Superior temporal gyrus (tissue), 1 donor: ENCODE measurements around the gene DNAJC5.
A peak's percentile ranks its signal among the peaks of the same experiment; 100 is the strongest.

ENCODE experiments used
- DNase-seq: peaks from one replicate; pipeline ENCODE4 v3.0.0-alpha.2; 2016; ENCODE audit errors: extremely low spot score

DNAJC5 gene

DNA sequence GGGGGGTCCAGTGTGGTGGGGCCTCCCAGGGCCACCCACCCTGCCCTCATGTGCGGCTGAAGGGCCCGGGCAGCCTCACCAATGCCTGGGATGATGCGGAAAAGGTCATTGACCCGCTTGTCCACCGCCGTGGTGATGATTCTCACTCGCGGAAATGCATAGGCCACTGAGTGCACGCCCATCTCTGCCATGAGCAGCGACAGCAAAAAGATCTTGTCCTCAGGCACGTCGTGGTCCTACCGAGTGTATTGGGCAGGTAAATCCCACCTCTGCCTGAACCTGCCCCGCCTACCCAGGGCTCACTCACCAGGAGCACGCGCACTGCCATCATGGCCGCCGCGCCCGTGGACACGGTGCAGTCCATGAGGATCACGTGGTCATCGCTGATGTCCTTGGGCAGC is 45.1 kb downstream of the DNAJC5 start:
- DNase-seq: no peak

DNA sequence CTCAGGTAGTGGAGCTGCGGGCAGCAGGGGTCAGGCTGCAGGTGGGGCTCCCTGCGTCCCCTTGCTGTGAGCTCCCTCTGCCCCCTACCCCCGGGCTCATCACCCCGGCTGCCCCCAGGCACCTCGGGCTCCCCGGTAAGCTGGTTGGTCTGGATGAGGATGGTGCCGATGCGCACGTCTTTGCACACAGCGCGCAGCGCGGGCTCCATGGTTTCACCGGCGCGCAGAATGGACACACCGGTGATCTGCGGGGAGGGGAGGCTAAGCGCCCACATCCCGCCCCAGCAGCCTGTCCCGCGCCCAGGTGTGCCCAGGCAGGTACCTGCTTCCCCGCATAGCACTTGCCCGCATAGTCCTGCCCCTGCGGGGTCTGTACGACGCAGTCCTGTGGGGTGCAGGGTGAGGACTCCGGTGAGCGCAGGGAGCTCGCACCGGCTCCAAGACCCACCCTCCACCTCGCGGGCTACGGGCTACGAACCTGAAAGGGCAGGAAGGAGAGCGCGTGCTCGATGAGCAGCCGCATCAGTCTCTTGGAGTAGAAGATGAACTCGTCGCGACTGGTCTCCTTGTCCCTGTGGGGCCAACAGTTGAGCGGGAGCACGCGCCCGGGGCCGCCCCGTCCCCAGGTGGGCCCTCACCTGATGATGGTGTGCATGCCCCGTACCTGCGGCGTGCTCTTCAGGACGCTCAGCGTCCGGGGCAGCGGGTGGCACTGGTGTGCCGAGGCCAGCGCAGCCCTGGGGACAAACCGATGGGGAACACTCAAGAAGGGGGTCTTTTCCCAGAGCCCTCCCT is 45.7 kb downstream of the DNAJC5 start:
- no peak for DNase-seq

DNA sequence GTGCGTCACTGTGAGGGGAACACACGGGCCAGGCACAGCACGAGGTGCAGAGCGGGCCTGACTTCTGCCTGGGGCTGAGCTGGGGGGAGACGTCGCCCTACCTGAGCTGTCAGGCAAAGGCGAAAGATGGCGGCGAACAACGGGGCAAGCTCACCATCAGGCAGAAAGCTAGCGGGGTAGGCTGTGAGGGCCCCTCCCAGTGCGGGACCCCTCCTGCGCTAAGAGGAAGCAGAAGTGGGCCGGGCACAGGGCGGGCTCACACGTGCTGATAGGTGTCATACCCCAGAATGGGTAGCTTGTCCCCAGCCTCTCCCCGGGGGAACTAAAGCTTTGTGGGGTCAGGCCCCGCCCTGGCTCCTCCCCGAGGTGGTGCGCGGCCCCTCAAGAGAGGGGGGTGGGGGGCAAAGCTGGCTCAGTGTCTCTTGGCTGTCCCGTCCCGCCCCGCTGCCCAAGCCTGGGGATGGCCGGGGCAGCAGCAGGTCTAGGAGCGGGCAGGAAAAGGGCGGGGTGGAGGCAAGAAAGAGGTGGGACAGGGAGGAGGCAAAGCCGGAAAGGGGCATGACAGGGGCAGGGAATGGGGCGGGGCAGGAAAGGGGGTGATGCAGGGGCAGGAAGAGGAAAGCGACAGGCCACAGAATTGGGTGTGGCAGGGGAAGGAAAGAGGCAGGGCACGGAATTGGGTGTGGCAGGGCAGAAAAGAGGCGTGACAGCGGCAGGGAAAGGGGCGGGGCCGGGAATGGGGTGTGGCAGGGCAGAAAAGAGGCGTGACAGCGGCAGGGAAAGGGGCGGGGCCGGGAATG is 46.6 kb downstream of the DNAJC5 start:
- no peak for DNase-seq

GRCh38 chr20:63942250-63942951 is 47.5 kb downstream of the DNAJC5 start:
- no peak for DNase-seq

DNA sequence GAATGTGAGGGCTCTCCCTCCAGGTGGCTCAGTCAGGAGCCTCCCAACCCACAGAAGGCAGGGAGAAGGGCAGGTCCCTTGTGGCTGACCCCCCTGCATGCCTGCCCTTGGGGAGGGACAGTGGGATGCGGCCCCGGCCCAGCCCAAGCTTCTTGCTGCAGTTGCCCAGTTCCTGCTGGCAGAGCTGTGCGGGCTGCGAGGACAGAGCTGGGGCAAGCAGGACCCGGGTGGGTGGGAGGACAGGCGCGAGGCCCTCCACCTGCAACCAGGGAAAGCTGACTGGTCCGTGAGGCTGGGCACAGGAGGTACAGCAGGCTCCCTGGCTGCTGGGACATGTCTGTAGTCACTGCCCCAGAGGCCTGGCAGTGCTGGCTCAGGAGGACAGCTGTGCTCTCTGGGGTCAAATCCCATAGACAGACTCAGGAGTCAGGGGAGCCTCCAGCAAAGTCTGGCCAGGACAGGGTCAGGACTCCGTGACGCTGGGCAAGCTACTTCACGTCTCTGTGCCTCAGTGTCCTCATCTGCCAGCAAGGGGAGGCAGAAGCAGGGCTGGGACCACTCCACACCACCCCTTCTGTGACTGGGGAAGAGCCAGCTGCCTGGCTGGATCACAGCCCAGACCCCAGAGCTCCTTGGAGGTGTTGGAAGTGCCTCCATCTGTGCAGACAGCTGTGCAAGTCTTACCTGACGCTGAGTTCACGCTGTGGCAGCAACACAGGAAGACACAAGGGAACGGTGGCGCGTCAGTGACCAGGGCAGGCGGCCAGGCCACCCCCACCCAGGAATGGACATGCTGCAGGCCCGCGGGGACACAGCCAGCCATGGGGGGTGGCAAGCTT is 48.3 kb downstream of the DNAJC5 start:
- no peak for DNase-seq

DNA sequence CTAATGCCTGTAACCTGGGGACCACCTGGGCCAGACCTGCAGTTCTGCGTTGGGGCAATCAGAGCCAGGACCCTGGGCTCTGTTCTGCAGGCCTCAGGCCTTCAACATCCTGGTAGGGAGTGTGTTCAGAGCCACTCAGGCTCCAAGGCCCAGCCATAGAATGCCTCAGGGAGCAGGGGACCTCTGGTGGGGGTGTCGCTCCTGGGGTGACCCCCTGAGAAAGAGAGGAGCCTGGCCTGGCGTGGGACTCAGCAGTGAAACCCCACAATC is 48.8 kb downstream of the DNAJC5 start:
- DNase-seq: no peak

DNA sequence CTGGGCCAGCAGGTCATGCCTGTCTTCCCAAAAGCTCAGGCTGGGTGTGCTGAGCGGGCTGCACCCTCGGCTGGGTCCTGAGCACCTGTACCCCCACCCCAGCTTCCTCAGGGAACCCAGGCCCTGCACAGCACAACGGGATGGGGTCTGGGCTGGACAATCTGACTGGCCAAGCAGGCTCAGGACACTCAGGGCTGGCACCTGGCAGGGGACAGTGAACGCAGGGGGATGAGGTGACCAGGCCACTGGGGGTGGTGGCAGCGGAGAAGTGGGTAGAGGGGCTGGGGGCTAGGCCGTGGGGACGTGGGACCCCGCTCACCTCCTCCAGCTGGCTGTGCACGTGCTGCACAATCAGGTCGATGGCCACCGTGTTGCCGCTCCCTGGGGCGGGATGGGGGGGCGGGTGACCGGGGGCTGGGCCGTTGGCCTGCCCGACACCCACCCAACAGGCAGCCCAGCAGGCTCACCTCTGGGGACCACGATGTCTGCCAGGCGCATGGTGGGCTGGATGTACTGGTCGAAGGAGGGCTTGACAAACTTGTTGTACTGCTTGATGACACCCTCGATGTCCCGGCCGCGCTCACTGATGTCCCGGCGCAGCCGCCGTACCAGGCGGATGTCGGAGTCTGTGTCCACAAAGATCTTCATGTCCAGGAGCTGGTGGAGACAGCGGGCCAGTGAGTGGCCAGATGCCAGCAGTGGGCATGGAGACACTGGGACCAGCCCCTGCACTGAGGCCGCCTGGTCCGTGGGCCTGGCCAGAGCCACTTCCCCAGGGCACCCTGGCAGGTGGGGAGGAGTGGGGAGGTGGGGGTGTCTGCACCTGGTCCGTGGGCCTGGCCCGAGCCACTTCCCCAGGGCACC is 49.4 kb downstream of the DNAJC5 start:
- no peak for DNase-seq

- DNase-seq: no peak
These were observed 50.2 kb downstream of the DNAJC5 start for GRCh38 chr20:63945031-63945658.

DNA sequence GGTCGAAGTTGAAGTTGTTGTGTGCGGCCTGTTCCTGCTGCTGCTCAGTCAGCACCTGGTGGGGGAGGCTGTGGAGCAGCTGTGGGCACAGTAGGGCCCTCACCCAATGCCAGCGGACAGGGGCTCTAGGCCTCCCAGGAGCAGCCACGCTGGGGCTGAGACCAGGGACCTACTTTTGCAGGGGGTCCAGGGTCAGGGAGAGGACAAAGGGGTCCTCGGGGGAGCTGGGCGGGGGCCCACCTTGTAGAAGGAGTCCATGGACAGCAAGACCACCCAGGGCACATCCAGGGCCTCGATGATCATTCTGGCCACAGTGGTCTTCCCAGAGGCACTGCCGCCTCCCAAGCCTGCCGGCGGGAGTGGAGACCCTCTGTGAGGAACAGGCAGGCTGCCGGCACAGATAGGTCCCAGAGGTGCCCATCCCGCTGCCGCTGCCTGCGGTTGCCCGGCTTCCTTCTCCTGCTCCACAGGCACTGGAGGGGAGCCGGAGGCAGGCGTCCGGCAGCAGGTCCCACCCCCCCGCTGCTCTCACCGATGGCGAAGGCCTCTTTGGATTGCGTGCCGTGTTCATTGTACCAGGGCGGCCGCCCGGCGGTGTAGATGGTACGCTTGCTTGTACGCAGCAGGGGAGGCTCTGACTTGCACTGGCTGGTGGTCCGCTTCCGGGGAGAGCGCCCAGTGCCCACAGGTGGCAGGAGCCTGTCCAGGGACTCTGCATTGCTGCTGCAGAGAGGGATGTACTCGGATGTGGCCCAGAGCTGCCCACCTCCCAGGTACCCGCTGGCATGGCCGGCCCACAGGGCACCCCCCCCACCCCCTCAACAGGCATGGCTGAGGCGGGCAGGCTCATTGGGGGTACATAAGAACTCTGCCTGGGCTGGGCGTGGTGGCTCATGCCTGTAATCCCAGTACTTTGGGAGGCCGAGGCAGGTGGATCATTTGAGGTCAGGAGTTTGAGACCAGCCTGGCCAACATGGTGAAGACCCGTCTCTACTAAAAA is 51.3 kb downstream of the DNAJC5 start:
- no peak for DNase-seq

GRCh38 chr20:63946986-63947637 is 52.2 kb downstream of the DNAJC5 start:
- DNase-seq: no peak

- DNase-seq: peak; percentile 39
These were observed 52.9 kb downstream of the DNAJC5 start for GRCh38 chr20:63947638-63948456.

DNA sequence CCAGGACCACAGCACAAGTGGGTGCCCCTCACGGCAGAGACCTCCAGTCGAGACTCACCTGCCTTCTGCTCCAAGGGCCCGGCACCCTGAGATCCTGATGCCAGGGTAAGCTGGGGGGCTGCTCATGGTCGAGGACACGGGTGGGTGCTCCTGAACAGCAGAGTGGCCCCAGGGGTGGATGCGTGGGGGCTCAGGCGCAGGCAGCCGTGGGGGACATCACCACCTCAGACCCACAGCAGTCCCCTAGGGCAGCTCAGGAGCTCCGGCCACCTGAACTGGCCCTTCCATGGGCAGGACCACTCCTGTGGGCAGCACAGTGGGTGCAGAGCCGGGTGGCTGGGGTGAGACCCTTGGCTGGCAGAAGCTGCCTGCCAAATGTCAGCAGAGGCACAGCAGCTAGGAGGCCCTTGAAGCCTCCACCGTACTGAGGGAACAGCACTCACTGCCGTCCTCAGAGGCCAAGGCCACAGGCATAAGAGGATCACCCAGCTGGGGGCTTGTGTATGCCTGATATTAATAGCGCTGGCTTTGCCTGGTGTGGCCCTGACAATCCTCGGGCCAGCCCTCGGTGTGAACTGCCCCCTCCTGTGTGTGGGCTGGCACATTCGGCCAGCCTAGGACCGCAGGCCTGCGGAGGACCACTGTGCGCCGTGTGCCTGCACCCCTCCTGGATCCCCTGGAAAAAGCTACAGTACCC is 55.9 kb downstream of the DNAJC5 start:
- DNase-seq: no peak

- DNase-seq: no peak
These were observed 56.7 kb downstream of the DNAJC5 start for GRCh38 chr20:63951398-63952209.

DNA sequence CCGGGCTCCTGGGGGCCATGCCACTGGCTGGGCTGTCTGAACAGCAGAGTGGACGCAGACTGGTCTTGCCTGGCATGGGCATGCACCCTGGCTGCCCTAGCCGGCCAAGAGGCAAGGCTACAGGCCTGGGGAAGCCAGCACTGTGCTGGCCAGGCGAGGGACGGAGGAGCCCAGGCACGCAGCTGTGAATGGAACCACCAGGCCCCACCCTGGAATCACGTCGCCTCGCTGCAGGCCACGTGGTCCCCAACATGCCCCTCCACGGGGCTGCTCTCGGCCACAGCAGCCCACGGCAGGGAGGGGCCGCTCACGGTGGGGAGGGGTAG is 57.2 kb downstream of the DNAJC5 start:
- DNase-seq: no peak

DNA sequence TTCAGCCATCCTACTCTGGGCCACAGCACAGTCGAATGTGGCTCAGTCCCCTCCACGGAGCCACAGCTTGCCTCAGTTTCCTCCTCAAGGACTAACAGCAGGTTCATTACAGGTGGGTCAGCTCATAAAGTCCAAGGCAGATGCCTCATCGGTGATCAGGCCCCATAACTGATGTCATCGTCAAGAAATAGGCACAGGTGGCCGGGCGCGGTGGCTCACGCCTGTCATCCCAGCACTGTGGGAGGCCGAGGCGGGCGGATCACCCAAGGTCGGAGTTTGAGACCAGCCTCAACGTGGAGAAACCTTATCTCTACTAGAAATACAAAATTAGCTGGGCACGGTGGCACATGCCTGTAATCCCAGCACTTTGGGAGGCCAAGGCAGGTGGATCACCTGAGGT is 57.8 kb downstream of the DNAJC5 start:
- no peak for DNase-seq

- no peak for DNase-seq
These were observed 59.0 kb downstream of the DNAJC5 start for GRCh38 chr20:63953764-63954429.
